CD4-positive, alpha-beta T cell (primary cell): ENCODE results near the gene TSSK2. TPM values are rescaled to one million over a fixed set of nuclear protein-coding genes. Genes with fewer than 3 reads are reported as not detected.

ENCODE experiments used
- ATAC-seq: fragments of 200-7000 bp; cut with Tn5 transposase; one replicate; pipeline ENCODE4 v1.10.0; 2022; ENCODE audit warnings: mild to moderate bottlenecking; ENCODE audit not compliant: poor library complexity
- CTCF ChIA-PET: fragments of 350-600 bp; sonication (Branson Sonifier 250); formaldehyde crosslinking; loops from one replicate; lab custom pipeline; 2021; ENCODE audit warnings: antibody characterized with exemption, inconsistent platforms; lab: Charles Lee
- POLR2A ChIA-PET: fragments of 350-600 bp; sonication (Branson Sonifier 250); formaldehyde crosslinking; loops from one replicate; lab custom pipeline; 2021; ENCODE audit warnings: antibody characterized with exemption, inconsistent platforms; lab: Charles Lee
- DNase-seq, 14 experiments: peaks; one replicate each; pipeline ENCODE4 v3.0.0-alpha.2; 2013 to 2020; ENCODE audit warnings: mixed read lengths in 2 of 14
- H3K27ac ChIP-seq, 2 donors: one replicate each; pipeline versions ENCODE4 v1.5.1 to v1.7.0; 2013; ENCODE audit warnings: low read length in 2 of 2, low read depth in 1 of 2, mild to moderate bottlenecking in 1 of 2
- H3K27me3 ChIP-seq, 2 experiments: 1 replicate in 1 of 2; 2 replicates in 1 of 2; pipeline versions ENCODE4 v1.6.1 to v1.7.0; 2013; ENCODE audit warnings: low read length in 2 of 2, control low read depth in 1 of 2, mild to moderate bottlenecking in 1 of 2, moderate library complexity in 1 of 2; ENCODE audit not compliant: insufficient read depth in 2 of 2, control insufficient read depth in 1 of 2
- H3K36me3 ChIP-seq: one replicate; pipeline ENCODE4 v1.6.1; 2013; ENCODE audit warnings: low read length, control low read depth; ENCODE audit not compliant: insufficient read depth
- H3K4me1 ChIP-seq: one replicate; pipeline ENCODE4 v1.6.1; 2013; ENCODE audit warnings: low read length, control low read depth; ENCODE audit not compliant: insufficient read depth
- H3K4me3 ChIP-seq: one replicate; pipeline ENCODE4 v1.5.1; 2013; ENCODE audit warnings: mild to moderate bottlenecking, low read length, moderate library complexity
- H3K9me3 ChIP-seq, 2 experiments: 1 replicate in 1 of 2; 2 replicates in 1 of 2; pipeline versions ENCODE4 v1.6.1 to v1.7.0; 2013; ENCODE audit warnings: low read length in 2 of 2, mild to moderate bottlenecking in 2 of 2, control low read depth in 1 of 2, moderate library complexity in 1 of 2; ENCODE audit not compliant: control insufficient read depth in 1 of 2, insufficient read depth in 1 of 2
- H3K27ac Mint-ChIP-seq: one replicate; pipeline ENCODE4 v1.8.0; 2020; ENCODE audit warnings: mixed read lengths
- H3K27me3 Mint-ChIP-seq: one replicate; pipeline ENCODE4 v1.8.0; 2021; ENCODE audit warnings: mixed read lengths
- H3K36me3 Mint-ChIP-seq: one replicate; pipeline ENCODE4 v1.8.0; 2021; ENCODE audit warnings: low read depth, mixed read lengths
- H3K4me1 Mint-ChIP-seq: one replicate; pipeline ENCODE4 v1.8.0; 2021; ENCODE audit warnings: low read depth, mixed read lengths
- H3K4me3 Mint-ChIP-seq: one replicate; pipeline ENCODE4 v1.8.0; 2020; ENCODE audit warnings: mild to moderate bottlenecking, mixed read lengths
- H3K9me3 Mint-ChIP-seq: one replicate; pipeline ENCODE4 v1.8.0; 2020; ENCODE audit warnings: mixed read lengths
- intact Hi-C, 2 experiments: fragments of 100-400 bp; cut with DNase I in 1 of 2; cut with micrococcal nuclease in 1 of 2; formaldehyde crosslinking; loops; one replicate each; pipeline versions ENCODE4 v1.15.1 to v1.9.0; 2023 to 2025; cut with DNase I, micrococcal nuclease
- total RNA-seq, 174 experiments: library from RNA in 2 of 174; stranded (reverse) in 2 of 174; gene quantifications; one replicate each; pipeline ENCODE4 v1.2.3 and lab custom pipeline; 2021 to 2026
- TF ChIP-seq, protein P1 (sequence below): fragments of 200-600 bp; IDR thresholded peaks from one replicate; pipeline ENCODE4 v1.8.0; 2022; ENCODE audit warnings: antibody characterized with exemption, mild to moderate bottlenecking

TSSK2 gene
- total RNA-seq, 2 experiments from 2014 or later = 0.31 TPM; not detected in 1

DNA sequence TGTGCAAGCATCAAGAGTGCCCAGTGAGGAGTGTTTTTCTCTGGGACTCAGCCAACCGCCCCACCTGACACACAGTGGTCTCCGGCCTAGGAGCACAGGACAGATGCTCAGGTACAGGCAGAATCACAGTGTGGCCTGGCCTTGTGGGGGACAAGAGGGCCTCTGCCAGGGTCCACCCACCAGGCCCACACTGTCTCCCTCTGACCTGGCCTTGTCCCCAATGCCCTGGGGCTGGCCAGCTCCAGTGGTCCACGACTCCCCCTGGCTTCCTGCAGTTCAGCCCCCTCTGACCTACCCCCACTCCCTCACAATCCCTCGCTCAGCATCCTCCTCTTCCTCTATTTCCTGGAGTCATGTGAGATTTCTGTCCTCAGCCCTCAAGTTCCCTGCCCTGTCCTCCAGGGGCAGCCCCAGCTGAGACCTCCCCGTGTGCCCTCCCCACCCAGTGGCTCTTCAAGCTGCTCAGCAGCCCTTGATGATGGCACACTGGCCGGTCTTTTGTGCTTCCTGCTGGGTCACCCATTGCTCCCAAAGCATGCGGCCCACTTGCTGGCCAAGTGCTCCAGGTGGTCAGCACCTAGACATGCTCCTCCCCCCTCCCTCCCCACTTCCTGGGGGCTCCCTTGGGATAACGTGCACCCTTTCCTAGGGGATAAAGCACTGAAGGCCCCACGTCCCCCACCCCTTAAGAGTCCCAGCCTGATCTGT lies 1.7 kb downstream of the TSSK2 start:
- POLR2A ChIA-PET = interaction anchor here (1.2 to 1.9 kb wide), 2 partner anchors 11 to 12 kb away, joined by 3 to 6 read pairs; partner anchors contain the start of genes DGCR2 and ESS2
- Mint-ChIP-seq H3K9me3 (no peaks in the 10 kb centered on the region), H3K4me3 (no peak overlapping the region), H3K27me3 (no peaks in the 10 kb centered on the region), H3K4me1 (no peaks in the 10 kb centered on the region), H3K36me3 (peaks cover 59% of the 10 kb centered on the region), H3K27ac (no peak overlapping the region)
- Histone ChIP-seq H3K4me3 (no peak overlapping the region), H3K9me3 (no peaks in the 10 kb centered on the region), H3K27me3 (no peaks in the 10 kb centered on the region), H3K27ac (no peak overlapping the region), H3K4me1 (no peaks in the 10 kb centered on the region), H3K36me3 (peaks cover 47% of the 10 kb centered on the region)
- intact Hi-C loops = no loop called here
- CTCF ChIA-PET = no interaction called here
- no peak for DNase-seq
- ATAC-seq = no peak
- TF ChIP-seq, protein P1, sequence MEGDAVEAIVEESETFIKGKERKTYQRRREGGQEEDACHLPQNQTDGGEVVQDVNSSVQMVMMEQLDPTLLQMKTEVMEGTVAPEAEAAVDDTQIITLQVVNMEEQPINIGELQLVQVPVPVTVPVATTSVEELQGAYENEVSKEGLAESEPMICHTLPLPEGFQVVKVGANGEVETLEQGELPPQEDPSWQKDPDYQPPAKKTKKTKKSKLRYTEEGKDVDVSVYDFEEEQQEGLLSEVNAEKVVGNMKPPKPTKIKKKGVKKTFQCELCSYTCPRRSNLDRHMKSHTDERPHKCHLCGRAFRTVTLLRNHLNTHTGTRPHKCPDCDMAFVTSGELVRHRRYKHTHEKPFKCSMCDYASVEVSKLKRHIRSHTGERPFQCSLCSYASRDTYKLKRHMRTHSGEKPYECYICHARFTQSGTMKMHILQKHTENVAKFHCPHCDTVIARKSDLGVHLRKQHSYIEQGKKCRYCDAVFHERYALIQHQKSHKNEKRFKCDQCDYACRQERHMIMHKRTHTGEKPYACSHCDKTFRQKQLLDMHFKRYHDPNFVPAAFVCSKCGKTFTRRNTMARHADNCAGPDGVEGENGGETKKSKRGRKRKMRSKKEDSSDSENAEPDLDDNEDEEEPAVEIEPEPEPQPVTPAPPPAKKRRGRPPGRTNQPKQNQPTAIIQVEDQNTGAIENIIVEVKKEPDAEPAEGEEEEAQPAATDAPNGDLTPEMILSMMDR = no peak

DNA sequence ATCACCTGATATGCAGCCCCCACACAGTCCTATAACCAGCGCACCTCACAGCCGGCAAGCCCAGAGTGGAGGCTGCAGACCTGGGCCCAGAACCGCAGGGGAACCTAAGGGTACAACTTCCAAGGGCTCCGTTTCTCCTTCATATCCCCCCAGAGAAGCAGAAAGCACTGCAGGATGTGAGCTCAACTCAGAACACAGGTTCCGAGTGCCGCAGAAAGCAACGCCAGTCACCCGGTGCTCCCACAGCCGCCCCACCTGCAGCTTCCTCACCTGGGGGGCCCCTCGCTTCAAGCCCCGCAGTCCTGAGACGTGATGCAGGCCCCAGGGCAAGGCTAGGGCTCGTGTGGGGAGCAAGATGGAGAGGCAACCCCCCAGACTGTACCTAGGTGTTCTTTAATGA lies 2.5 kb downstream of the TSSK2 start:
- TF ChIP-seq, protein P1 = no peak
- CTCF ChIA-PET = no interaction called here
- peaks cover 54% of the 10 kb centered on the region for H3K36me3 ChIP-seq

DNA sequence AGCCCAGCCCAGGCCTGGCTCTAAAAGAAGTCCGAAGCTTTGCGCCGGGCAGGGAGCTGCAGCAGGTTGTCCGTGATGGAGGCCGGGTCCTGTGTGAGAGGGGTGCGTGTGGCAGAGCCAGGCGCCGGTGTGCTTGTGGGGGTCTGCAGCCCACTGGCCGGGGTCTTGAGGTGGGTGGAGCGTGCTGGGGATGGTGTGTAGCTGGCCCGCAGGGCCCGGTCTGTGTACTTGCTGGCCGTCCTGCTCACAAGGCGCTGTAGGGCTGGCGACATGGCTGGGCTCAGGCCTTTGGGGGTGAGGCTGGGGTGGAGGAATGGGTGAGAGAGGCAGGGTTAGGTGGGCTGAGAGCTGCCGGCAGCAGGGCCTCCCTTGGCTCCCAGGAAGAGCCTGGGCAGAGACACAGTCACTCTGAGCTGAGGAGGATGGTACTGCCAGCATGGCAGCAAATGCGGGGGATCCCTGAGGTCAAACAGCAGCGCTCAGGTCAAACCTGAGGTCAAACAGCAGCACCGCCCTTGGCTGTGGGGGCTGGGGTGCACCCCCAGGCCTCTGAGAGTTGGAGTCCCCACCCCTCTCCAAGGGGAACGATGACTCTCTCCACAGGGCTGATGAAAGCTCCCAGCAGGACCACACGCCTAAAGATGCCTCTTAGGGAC lies 3.2 kb downstream of the TSSK2 start:
- Mint-ChIP-seq H3K27ac (no peak overlapping the region), H3K9me3 (no peaks in the 10 kb centered on the region), H3K4me3 (no peak overlapping the region), H3K4me1 (no peaks in the 10 kb centered on the region), H3K27me3 (no peaks in the 10 kb centered on the region), H3K36me3 (peaks cover 67% of the 10 kb centered on the region)
- intact Hi-C loops = no loop called here
- DNase-seq = no peak
- CTCF ChIA-PET = no interaction called here
- TF ChIP-seq, protein P1 = no peak
- POLR2A ChIA-PET = interaction anchor here (1.2 to 1.9 kb wide), 2 partner anchors 10 to 12 kb away, joined by 3 to 6 read pairs; partner anchors contain the start of genes DGCR2 and ESS2
- H3K4me1 ChIP-seq = peaks cover 3% of the 10 kb centered on the region
- H3K36me3 ChIP-seq = peaks cover 61% of the 10 kb centered on the region
- H3K27me3 ChIP-seq = no peaks in the 10 kb centered on the region
- no peak overlapping the region for H3K27ac ChIP-seq
- no peaks in the 10 kb centered on the region for H3K9me3 ChIP-seq
- no peak overlapping the region for H3K4me3 ChIP-seq
- ATAC-seq = no peak

More for the DNA sequence above, 2.5 kb downstream of the TSSK2 start:
- POLR2A ChIA-PET = interaction anchor here (1.2 to 1.9 kb wide), 2 partner anchors 11 to 12 kb away, joined by 3 to 6 read pairs; partner anchors contain the start of genes DGCR2 and ESS2
- no peaks in the 10 kb centered on the region for H3K27me3 ChIP-seq
- DNase-seq = no peak
- no peaks in the 10 kb centered on the region for H3K9me3 Mint-ChIP-seq
- H3K36me3 Mint-ChIP-seq = peaks cover 59% of the 10 kb centered on the region
- no peak overlapping the region for H3K27ac Mint-ChIP-seq
- intact Hi-C loops = no loop called here
- no peaks in the 10 kb centered on the region for H3K9me3 ChIP-seq
- no peaks in the 10 kb centered on the region for H3K27me3 Mint-ChIP-seq
- no peak overlapping the region for H3K27ac ChIP-seq
- H3K4me3 ChIP-seq = no peak overlapping the region
- no peak for ATAC-seq
- no peak overlapping the region for H3K4me3 Mint-ChIP-seq
- no peaks in the 10 kb centered on the region for H3K4me1 Mint-ChIP-seq
- H3K4me1 ChIP-seq = peaks cover 3% of the 10 kb centered on the region
